Inflammatory macrophage treated with lipopolysaccharide for 1 hour (primary cell): ENCODE data around the gene MOB2.
"Not testable (repeated sequence)": the region's sequence is repeated elsewhere in the genome, so short reads cannot be mapped to it uniquely, and the experiment has no call there.

ENCODE experiments used
- DNase-seq, 2 donors: peaks; one replicate each; pipeline ENCODE4 v3.0.0-alpha.2; 2020 to 2022

Gene MOB2

GRCh38 chr11:1517117-1518005 is 30.8 kb upstream of the MOB2 start:
- DNase-seq = no peak

- DNase-seq = no peak
Observed at GRCh38 chr11:1516273-1517067, 29.9 kb upstream of the MOB2 start.

DNA sequence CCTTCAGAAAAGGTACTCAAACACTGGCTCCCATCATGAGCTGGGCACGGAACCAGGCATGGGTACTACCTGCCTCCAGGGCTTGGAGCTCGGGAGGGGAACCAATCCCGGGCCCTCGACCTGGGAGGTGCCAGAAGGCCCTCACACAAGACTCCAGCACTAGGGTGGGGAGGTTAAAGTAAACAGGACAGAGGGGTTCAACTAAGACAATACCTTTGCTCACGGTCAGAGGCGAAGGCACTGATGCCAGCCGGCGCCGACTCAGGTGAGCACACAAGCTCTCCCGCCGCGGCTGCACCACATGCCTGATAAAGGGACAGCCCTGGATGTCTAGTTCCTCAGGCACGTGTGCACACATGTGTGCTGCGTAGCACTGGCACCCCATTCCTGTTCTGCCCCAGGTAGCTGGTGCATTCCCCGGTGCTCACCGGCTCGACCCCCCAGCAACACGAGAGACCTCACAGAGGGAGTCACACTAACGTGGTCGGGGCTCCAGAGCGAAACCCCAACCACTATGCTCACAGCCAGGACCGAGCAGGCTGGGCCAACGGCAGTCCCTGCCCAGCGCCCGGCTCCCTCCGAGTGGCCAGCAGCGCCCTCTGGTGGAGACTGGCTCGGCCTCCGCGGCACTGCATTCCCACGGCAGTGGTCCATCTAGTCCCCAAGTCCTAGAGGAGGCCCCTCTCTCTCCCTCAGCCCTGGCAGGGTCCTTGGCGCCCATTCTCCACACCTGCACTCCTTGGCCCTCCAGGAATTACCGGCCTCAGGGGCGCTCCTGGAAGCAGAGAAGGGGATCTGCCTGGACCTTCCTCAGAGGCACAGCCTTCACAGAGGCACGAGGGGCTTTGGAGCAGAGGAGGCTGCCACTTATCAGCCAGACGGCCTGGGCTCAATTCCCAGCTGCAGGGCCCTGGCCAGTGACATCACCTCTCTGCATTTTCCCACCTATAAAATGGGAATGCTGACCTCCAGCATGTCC is 28.8 kb upstream of the MOB2 start:
- DNase-seq = peak; percentile 19 to 79

GRCh38 chr11:1514336-1515061 is 27.9 kb upstream of the MOB2 start:
- DNase-seq = no peak

DNA sequence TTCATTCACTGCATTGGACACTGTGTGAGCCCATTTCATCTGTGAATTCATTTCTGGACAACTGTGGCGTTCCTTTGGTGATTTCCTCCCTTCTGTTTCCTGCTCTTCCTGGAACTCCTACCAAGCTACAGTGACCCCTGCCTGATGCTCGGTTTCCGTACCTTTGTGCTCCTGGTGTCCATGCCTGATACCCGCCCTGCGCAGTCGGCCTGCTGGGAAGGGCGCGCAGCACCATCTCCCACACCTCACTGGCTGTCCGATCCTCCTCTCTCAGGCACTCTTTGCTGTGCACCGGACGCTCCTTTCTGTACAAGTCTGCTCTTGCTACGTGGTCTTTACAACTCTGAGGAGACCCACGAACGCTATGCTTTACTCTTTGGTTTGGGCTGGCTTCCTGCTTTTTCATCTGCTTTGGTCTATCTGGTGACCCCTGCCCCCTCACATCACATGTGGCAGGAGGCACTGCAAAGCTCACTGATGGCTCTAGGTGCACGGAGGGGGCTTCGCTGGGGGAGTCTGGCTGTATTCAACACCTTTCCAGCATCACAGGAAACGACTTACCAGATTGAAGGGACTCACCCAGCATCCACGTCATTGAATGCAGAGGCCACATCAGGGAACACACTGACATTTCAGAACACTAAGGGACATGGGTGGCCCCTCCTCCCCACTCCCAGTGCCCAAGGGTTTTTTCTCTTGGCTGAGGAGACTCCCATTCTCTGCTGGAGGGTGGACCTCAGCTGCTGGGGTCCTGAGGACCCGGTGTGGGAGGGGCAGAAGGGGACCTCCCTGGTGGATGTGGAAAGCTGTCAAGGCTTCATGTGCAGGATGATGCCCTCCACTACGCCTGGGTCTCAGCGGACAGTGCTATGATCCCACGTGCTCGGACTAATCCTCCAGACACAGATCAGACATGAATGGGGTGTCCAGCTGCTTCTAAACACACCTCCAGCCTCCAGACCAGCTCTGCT is 27.0 kb upstream of the MOB2 start:
- DNase-seq = no peak

DNA sequence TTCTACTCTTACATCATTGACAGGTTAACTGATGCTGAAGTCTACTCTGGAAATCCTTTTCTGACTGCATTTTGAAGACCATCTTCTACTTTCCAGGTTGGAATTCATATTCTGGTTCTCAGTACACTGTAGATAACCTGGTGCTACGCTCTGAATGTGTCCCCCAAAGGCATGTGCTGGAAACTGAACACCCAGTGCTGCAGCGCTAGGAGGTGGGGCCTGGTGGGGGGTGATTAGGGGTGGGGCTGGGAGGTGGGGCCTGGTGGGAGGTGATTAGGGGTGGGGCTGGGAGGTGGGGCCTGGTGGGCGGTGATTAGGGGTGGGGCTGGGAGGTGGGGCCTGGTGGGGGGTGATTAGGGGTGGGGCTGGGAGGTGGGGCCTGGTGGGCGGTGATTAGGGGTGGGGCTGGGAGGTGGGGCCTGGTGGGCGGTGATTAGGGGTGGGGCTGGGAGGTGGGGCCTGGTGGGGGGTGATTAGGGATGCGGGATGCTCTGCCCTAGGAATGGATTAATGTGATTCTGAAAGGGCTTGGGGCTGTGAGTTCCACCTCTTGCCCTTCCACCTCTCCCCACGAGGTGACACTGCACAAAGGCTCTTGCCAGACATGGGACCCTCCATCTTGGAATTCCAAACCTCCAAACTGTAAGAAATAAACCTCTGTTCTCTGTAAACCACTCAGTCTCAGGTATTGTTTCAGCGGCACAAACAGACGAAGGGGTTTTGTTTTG is 26.1 kb upstream of the MOB2 start:
- not testable (repeated sequence) for DNase-seq

- no peak for DNase-seq
Observed at GRCh38 chr11:1511937-1512496, 25.4 kb upstream of the MOB2 start.

- DNase-seq = no peak
Observed at GRCh38 chr11:1510928-1511327, 24.3 kb upstream of the MOB2 start.

DNA sequence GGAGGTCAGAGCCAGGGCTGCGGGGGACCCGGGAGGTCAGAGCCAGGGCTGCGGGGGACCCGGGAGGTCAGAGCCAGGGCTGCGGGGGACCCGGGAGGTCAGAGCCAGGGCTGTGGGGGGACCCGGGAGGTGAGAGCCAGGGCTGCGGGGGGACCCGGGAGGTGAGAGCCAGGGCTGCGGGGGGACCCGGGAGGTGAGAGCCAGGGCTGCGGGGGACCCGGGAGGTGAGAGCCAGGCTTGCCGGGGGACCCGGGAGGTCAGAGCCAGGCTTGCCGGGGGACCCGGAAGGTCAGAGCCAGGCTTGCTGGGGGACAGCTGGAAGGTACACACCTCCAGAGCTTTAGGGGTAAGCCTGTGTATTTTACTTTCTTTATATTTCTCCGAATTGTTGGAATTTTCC is 23.8 kb upstream of the MOB2 start:
- not testable (repeated sequence) for DNase-seq

DNA sequence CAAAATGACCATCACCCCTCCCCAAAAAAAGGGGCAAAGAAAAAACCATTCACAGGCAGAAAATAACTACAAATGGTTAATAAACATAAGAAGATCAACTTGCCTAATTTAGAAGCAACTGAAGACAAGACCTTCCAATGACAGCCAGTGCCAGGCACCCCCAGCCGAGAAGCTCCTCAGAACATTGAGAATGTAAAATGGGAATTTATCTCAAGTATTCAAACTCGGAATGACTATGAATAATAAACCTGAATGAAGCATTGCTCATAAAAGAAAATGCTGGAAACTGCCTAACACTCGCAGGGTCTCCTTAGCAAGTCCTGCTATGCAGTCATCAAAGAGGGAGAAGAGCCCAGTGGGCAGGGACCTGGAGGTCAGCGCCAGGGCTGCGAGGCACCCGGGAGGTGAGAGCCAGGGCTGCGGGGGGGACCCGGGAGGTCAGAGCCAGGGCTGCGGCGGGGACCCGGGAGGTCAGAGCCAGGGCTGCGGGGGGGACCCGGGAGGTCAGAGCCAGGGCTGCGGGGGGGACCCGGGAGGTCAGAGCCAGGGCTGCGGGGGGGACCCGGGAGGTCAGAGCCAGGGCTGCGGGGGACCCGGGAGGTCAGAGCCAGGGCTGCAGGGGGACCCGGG is 23.2 kb upstream of the MOB2 start:
- DNase-seq = no peak

- DNase-seq = no peak
Observed at GRCh38 chr11:1508986-1509385, 22.4 kb upstream of the MOB2 start.

GRCh38 chr11:1508491-1508891 is 21.9 kb upstream of the MOB2 start:
- DNase-seq = no peak

DNA sequence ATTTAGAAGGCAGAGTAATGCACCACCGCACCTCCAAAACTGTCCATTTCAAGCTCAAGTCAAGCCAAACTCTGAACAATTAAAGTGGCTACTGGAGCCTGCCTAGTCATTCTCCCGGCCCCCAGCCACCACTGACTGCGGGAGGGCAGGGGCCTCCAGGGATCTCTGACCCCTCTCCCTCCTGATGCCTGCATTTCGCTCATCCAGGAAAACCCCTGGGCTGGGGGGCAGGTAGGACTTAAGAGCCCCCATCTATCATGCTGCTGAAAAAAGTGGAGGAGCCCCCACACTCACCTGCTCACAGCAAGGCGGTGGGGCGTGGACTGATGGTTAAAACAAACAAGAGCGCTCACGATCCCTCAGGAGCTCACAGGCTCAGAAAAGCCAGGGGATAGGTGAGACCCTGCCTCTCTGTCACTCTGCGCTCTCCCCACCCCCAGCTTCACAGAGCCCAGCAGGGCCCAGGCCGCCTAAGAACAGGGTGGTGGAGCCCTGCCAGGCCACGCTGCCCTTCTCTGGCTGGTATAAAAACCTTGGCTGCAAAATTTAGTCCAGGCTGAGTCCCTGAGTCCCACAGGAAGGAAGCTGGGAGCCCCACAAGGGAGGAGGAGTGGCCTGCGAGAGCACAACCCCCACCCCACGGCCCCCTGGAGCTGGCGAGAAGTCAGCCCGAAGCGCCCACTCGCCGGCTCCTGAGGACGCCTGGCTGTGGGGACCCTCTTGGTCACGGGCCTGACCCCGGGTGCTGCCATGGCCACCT is 21.0 kb upstream of the MOB2 start:
- no peak for DNase-seq

DNA sequence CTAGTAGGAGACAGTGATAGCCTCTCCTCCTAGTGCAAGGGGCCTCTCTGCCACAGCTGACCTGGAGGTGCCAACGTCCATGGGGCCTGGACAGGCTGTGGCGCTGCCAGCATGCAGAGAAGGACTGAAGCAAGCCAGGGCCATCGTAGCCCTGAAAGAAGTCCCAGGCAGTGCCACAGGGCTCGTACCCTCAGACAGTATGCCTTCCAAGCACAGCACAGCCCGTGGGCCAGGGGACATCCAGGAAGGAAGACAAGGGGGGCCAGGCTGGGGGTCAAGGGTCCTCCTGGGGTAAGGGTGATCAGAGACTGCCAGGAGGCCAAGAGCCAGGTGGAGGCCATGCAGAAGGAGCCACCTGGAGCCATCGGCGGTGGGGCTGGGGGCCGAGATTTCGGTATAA is 20.4 kb upstream of the MOB2 start:
- DNase-seq = no peak

DNA sequence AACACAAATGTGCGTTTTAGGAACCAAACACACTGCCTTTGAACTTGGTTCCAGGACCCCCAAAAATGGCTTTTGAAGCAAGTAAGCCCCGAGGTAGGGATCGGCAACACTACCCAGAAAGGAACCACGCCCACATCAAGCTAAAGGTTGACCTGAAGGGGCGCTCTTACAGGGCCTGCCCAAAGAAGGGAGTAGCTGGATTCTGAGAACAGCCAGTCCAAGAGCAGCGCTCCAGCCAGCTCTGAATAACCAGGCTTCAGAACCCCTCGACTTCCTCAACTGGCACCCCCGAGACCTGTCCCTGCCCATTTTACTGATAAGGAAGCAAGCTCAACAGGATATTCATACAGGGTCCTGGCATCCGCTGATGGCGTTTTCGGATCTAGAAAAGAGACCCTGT is 18.9 kb upstream of the MOB2 start:
- no peak for DNase-seq

DNA sequence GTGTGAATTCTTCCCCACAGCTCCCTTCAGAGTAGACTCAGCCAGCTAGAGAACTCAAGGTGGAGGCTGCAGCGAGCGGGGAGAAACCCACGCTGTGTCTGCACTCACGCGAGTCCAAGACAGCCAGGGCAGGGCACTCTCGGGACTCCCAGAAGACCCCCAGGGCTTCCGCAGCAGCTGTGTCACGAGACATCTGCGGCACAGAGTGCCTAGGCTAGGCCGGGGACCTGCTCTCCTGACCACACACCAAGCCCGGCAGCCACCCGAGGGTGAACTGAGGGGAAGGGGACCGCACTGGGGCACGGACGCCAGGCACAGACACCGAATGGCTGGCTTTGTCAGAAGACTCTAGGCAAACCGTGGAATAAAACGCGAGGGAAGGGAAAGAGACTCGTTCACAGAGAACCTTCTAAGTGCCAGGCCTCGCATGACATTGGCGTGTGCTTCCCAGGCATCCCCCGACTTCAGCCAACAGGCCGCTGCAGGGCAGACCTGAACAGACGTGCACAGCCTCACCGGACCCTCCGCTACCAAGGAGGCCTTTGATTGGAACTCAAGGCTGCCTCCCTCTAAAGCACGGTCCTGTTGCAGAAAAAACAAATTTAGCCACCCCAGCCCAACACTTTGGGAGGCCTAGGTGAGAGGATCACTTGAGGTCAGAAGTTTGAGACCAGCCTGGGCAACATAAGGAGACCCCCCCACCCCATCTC is 18.2 kb upstream of the MOB2 start:
- no peak for DNase-seq

GRCh38 chr11:1504138-1504537 is 17.6 kb upstream of the MOB2 start:
- no peak for DNase-seq

DNA sequence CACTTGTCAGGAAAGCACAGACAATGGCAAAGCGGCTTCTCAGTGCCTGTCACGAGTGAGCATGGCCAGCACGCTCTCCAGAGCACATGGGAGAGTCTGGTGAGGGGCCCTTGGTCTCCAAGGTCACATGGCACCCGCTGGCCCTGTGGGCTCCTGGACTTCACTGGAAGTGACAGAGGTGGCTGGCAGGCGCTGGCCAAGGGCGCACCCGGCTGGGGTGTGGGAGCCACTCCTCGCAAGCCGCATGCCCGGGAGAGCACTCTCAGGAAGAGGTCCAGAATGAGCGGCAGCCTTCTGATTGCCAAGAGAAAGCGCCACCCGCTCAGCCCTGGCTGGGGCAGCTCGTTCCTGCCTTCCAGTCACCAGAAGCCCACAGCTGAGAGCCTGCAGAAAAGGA is 17.1 kb upstream of the MOB2 start:
- no peak for DNase-seq
